Measurements from ENCODE around the gene RANBP17.

The RANBP17 gene

GRCh38 chr5:170861917-170862766, at the start of gene RANBP17:
Gene RANBP17, plus strand, starts transcription at chr5:170862018.
- TF ChIP-seq CTCF (IDR thresholded peaks at IDR 0.05; ENCODE audit: low read depth, low read length, missing control alignments) = no peak
- in situ Hi-C loops (cut with HindIII; ENCODE audit: low sequenced_read_pairs) = no loop called here
- DNase-seq (ENCODE audit: low read depth) = peak; percentile 23
- peak within 1 kb of the TSS; percentile 76 for H3K4me3 ChIP-seq (ENCODE audit: low read depth, low read length)

- no peak overlapping the region for H3K4me3 ChIP-seq (ENCODE audit: low read depth, low read length)
- no peak for DNase-seq (ENCODE audit: low read depth)
- in situ Hi-C loops (cut with HindIII; ENCODE audit: low sequenced_read_pairs) = no loop called here
- TF ChIP-seq CTCF (IDR thresholded peaks at IDR 0.05; ENCODE audit: low read depth, low read length, missing control alignments) = no peak
These were observed 48.6 kb upstream of the RANBP17 start for GRCh38 chr5:170813231-170813630.

GRCh38 chr5:170817195-170817594, 44.6 kb upstream of the RANBP17 start:
- TF ChIP-seq CTCF (IDR thresholded peaks at IDR 0.05; ENCODE audit: low read depth, low read length, missing control alignments) = no peak
- no peak for DNase-seq (ENCODE audit: low read depth)
- H3K4me3 ChIP-seq (ENCODE audit: low read depth, low read length) = no peak overlapping the region
- in situ Hi-C loops (cut with HindIII; ENCODE audit: low sequenced_read_pairs) = no loop called here

- in situ Hi-C loops (cut with HindIII; ENCODE audit: low sequenced_read_pairs) = no loop called here
- H3K4me3 ChIP-seq (ENCODE audit: low read depth, low read length) = no peak overlapping the region
- no peak for TF ChIP-seq CTCF (IDR thresholded peaks at IDR 0.05; ENCODE audit: low read depth, low read length, missing control alignments)
- DNase-seq (ENCODE audit: low read depth) = no peak
These were observed 43.6 kb upstream of the RANBP17 start for GRCh38 chr5:170818232-170818631.

- no peak overlapping the region for H3K4me3 ChIP-seq (ENCODE audit: low read depth, low read length)
- DNase-seq (ENCODE audit: low read depth) = no peak
- TF ChIP-seq CTCF (IDR thresholded peaks at IDR 0.05; ENCODE audit: low read depth, low read length, missing control alignments) = no peak
- in situ Hi-C loops (cut with HindIII; ENCODE audit: low sequenced_read_pairs) = no loop called here
These were observed 42.0 kb upstream of the RANBP17 start for GRCh38 chr5:170819824-170820223.

GRCh38 chr5:170821257-170821800, 40.5 kb upstream of the RANBP17 start:
- no peak for TF ChIP-seq CTCF (IDR thresholded peaks at IDR 0.05; ENCODE audit: low read depth, low read length, missing control alignments)
- in situ Hi-C loops (cut with HindIII; ENCODE audit: low sequenced_read_pairs) = no loop called here
- no peak for DNase-seq (ENCODE audit: low read depth)
- H3K4me3 ChIP-seq (ENCODE audit: low read depth, low read length) = no peak overlapping the region

All from astrocyte of the cerebellum (primary cell).